ENCODE data around the gene GDF7. TPM values are rescaled to one million over a fixed set of nuclear protein-coding genes. Genes with fewer than 3 reads are reported as not detected.

Gene GDF7
- polyA plus RNA-seq, 1 of the 3 experiments (the other 2 are of a cell fraction): 0.02 TPM

- 96% methylated on average over 4 of the region's 4 CpGs for WGBS (ENCODE audit: low lambda C conversion rate)
- no peaks in the 10 kb centered on the region for H3K36me3 ChIP-seq (replicated peaks in 1 of 2; ENCODE audit: control insufficient read depth in 1 of 2, insufficient read depth in 2 of 2, low read length in 1 of 2)
- H4K20me1 ChIP-seq (ENCODE audit: insufficient read depth): no peaks in the 10 kb centered on the region
- ChIA-PET POLR2A (interaction anchor here (3.6 kb wide), 1 partner anchor 183 kb away, joined by 23 read pairs; the partner anchor contains the start of gene RHOB), CTCF (interaction anchor here (0.7 to 10.9 kb wide), 10 partner anchors 13 to 252 kb away, joined by 3 to 178 read pairs (median 13); partner anchors contain the start of genes HS1BP3 and RHOB)
- no peak overlapping the region for H3K9ac ChIP-seq
- no peaks in the 10 kb centered on the region for H3F3A ChIP-seq (replicated peaks; ENCODE audit: insufficient read depth)
- H3K9me3 ChIP-seq: no peaks in the 10 kb centered on the region
- DNase-seq: no peak
- no peak overlapping the region for H3K27ac ChIP-seq (ENCODE audit: low read depth in 2 of 2, low read length in 1 of 2)
- no peak overlapping the region for H3K4me3 ChIP-seq (ENCODE audit: low read depth in 2 of 2, low read length in 1 of 2)
- no peaks in the 10 kb centered on the region for H3K9me2 ChIP-seq
- peaks cover 16 to 30% of the 10 kb centered on the region in 2 experiments for H3K4me1 ChIP-seq (ENCODE audit: control insufficient read depth in 1 of 2, insufficient read depth in 2 of 2, low read depth in 1 of 2, low read length in 1 of 2)
- H3K79me2 ChIP-seq (ENCODE audit: insufficient read depth): no peaks in the 10 kb centered on the region
- no peak overlapping the region for H3K4me2 ChIP-seq
- H3K27me3 ChIP-seq (ENCODE audit: insufficient read depth): no peaks in the 10 kb centered on the region
- TF ChIP-seq MXI1 (IDR thresholded peaks at IDR 0.05; ENCODE audit: low read depth, low read length): no peak
- TF ChIP-seq CHD2 (IDR thresholded peaks at IDR 0.05; ENCODE audit: low read length, partially characterized antibody): no peak
- no peak for TF ChIP-seq REST (IDR thresholded peaks at IDR 0.05; ENCODE audit: low read depth, low read length)
- no peak for TF ChIP-seq MAX (IDR thresholded peaks at IDR 0.05; ENCODE audit: low read depth)
- no peak for TF ChIP-seq FOXJ3 (CRISPR knock-in tag; IDR thresholded peaks at IDR 0.05)
- no peak for TF ChIP-seq TEAD4 (IDR thresholded peaks at IDR 0.05; ENCODE audit: borderline replicate concordance, insufficient read depth)
- no peak for TF ChIP-seq POLR2AphosphoS5 (IDR thresholded peaks at IDR 0.05; ENCODE audit: low read depth, low read length)
- TF ChIP-seq TCF12 (IDR thresholded peaks at IDR 0.05): no peak
- TF ChIP-seq GATA2 (CRISPR knock-in tag; IDR thresholded peaks at IDR 0.05): no peak
- TF ChIP-seq USF1 (IDR thresholded peaks at IDR 0.05; ENCODE audit: borderline replicate concordance, low read depth): no peak
- TF ChIP-seq RXRA (IDR thresholded peaks at IDR 0.05; ENCODE audit: borderline replicate concordance, low read depth): no peak
- TF ChIP-seq YY1 (IDR thresholded peaks at IDR 0.05; ENCODE audit: low read depth): no peak
- H2AFZ ChIP-seq (ENCODE audit: low read depth): no peak overlapping the region
Observed at GRCh38 chr2:20630967-20631366, 36.0 kb upstream of the GDF7 start.
